Measurements from ENCODE around the gene ZNF563.

The ZNF563 gene

DNA sequence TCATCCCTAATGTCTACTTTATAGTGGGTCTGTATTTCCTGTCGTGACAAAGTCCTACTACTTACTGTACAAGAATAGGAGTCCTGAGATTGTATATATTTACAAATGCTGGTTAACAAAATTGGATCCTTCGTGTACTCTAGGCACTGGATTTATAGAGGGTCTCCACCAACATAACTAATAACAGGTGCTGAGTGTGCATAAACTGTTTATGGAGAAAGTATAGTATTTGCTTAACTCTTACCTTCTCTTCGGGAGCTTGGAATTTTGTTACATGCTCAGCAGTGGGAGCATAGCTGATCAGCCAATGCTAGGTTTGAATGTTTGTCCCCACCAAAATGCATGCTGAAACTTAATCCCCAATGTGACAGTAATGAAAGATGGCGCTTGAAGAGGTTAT lies 19.9 kb upstream of the ZNF563 start:
- Histone ChIP-seq H3K79me2 (ENCODE audit: insufficient read depth, low read length) (no peaks in the 10 kb centered on the region), H3K9me2 (replicated peaks; ENCODE audit: low read depth, low read length) (no peaks in the 10 kb centered on the region), H2AFZ (ENCODE audit: low read length) (no peak overlapping the region), H3K4me3 (ENCODE audit: low read length, poor library complexity, severe bottlenecking) (no peak overlapping the region), H3K9me3 (ENCODE audit: insufficient read depth, low read depth, low read length) (peaks cover 25% of the 10 kb centered on the region), H3K4me2 (ENCODE audit: low read depth, low read length, poor library complexity, severe bottlenecking) (no peak overlapping the region), H3F3A (ENCODE audit: low read depth) (no peaks in the 10 kb centered on the region), H4K20me1 (ENCODE audit: insufficient read depth, low read length, poor library complexity, severe bottlenecking) (no peaks in the 10 kb centered on the region), H3K9ac (ENCODE audit: low read depth, low read length, poor library complexity, severe bottlenecking) (no peak overlapping the region), H3K4me1 (ENCODE audit: insufficient read depth, low read length, poor library complexity, severe bottlenecking) (no peaks in the 10 kb centered on the region), H3K27me3 (ENCODE audit: insufficient read depth, low read length, poor library complexity, severe bottlenecking) (no peaks in the 10 kb centered on the region), H3K36me3 (ENCODE audit: insufficient read depth, low read length) (peaks cover 10% of the 10 kb centered on the region; the same call in 1 of the 2 replicates)
- TF ChIP-seq, protein P1, sequence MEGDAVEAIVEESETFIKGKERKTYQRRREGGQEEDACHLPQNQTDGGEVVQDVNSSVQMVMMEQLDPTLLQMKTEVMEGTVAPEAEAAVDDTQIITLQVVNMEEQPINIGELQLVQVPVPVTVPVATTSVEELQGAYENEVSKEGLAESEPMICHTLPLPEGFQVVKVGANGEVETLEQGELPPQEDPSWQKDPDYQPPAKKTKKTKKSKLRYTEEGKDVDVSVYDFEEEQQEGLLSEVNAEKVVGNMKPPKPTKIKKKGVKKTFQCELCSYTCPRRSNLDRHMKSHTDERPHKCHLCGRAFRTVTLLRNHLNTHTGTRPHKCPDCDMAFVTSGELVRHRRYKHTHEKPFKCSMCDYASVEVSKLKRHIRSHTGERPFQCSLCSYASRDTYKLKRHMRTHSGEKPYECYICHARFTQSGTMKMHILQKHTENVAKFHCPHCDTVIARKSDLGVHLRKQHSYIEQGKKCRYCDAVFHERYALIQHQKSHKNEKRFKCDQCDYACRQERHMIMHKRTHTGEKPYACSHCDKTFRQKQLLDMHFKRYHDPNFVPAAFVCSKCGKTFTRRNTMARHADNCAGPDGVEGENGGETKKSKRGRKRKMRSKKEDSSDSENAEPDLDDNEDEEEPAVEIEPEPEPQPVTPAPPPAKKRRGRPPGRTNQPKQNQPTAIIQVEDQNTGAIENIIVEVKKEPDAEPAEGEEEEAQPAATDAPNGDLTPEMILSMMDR (conservative IDR thresholded peaks at IDR 0.05; ENCODE audit: low read length) = no peak
- TF ChIP-seq EZH2phosphoT487 (IDR thresholded peaks at IDR 0.05; ENCODE audit: borderline replicate concordance) = no peak

DNA sequence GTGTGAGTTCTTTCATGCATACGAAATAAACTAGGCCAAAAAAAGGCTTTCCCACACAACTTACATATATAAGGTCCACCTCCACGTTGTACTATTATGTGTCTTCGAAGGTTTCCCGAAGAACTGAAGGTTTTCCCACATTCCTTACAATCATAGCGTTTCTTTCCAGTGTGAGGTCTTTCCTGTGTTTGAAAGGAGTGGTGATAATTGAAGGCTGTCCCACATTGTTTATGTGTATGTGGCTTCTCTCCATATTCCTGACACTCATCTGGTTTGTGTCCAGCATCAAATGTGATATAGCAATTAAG lies 17.4 kb upstream of the ZNF563 start:
- Histone ChIP-seq H3K79me2 (ENCODE audit: insufficient read depth, low read length) (no peaks in the 10 kb centered on the region), H3K27me3 (ENCODE audit: insufficient read depth, low read length, poor library complexity, severe bottlenecking) (no peaks in the 10 kb centered on the region), H3K4me2 (ENCODE audit: low read depth, low read length, poor library complexity, severe bottlenecking) (no peak overlapping the region), H3K9me3 (ENCODE audit: insufficient read depth, low read depth, low read length) (peaks cover 25% of the 10 kb centered on the region), H2AFZ (ENCODE audit: low read length) (no peak overlapping the region), H3K9me2 (replicated peaks; ENCODE audit: low read depth, low read length) (no peaks in the 10 kb centered on the region), H4K20me1 (ENCODE audit: insufficient read depth, low read length, poor library complexity, severe bottlenecking) (no peaks in the 10 kb centered on the region), H3K9ac (ENCODE audit: low read depth, low read length, poor library complexity, severe bottlenecking) (no peak overlapping the region), H3K36me3 (ENCODE audit: insufficient read depth, low read length) (peaks cover 10% of the 10 kb centered on the region; the same call in 1 of the 2 replicates), H3F3A (ENCODE audit: low read depth) (no peaks in the 10 kb centered on the region), H3K4me3 (ENCODE audit: low read length, poor library complexity, severe bottlenecking) (no peak overlapping the region), H3K4me1 (ENCODE audit: insufficient read depth, low read length, poor library complexity, severe bottlenecking) (no peaks in the 10 kb centered on the region)
- no peak for TF ChIP-seq EZH2phosphoT487 (IDR thresholded peaks at IDR 0.05; ENCODE audit: borderline replicate concordance)
- TF ChIP-seq, protein P1 (conservative IDR thresholded peaks at IDR 0.05; ENCODE audit: low read length) = no peak

DNA sequence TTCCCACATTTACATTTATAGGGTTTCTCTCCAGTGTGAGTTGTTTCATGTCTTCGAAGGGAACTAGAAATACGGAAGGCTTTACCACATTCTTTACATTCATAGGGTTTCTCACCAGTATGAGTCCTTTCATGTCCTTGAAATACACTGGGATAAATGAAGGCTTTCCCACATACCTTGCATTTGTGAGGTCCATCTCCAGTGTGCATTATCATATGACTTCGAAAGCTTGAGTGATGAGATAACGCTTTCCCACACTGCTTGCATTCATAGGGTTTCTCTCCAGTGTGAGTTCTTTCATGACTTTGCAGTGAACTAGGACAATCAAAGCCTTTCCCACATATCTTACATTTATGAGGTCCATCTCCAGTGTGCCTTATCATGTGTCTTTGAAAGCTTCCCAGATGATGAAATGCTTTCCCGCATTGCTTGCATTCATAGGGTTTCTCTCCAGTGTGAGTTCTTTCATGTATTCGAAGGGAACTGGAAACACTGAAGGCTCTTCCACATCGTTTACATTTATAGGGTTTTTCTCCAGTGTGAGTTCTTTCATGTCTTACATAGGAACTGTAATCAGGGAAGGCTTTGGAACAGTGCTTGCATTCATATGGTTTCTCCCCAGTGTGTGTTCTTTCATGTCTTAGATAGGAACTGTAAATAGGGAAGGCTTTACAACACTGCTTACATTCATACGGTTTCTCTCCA lies 16.9 kb upstream of the ZNF563 start:
- Histone ChIP-seq H3K79me2 (ENCODE audit: insufficient read depth, low read length) (no peaks in the 10 kb centered on the region), H3K27me3 (ENCODE audit: insufficient read depth, low read length, poor library complexity, severe bottlenecking) (no peaks in the 10 kb centered on the region), H3K4me3 (ENCODE audit: low read length, poor library complexity, severe bottlenecking) (no peak overlapping the region), H3K9me2 (replicated peaks; ENCODE audit: low read depth, low read length) (no peaks in the 10 kb centered on the region), H3K4me2 (ENCODE audit: low read depth, low read length, poor library complexity, severe bottlenecking) (no peak overlapping the region), H3K4me1 (ENCODE audit: insufficient read depth, low read length, poor library complexity, severe bottlenecking) (no peaks in the 10 kb centered on the region), H3K36me3 (ENCODE audit: insufficient read depth, low read length) (peaks cover 10% of the 10 kb centered on the region; the same call in 1 of the 2 replicates), H3F3A (ENCODE audit: low read depth) (no peaks in the 10 kb centered on the region), H2AFZ (ENCODE audit: low read length) (no peak overlapping the region), H3K9me3 (ENCODE audit: insufficient read depth, low read depth, low read length) (peaks cover 25% of the 10 kb centered on the region), H3K9ac (ENCODE audit: low read depth, low read length, poor library complexity, severe bottlenecking) (no peak overlapping the region), H4K20me1 (ENCODE audit: insufficient read depth, low read length, poor library complexity, severe bottlenecking) (no peaks in the 10 kb centered on the region)
- no peak for TF ChIP-seq EZH2phosphoT487 (IDR thresholded peaks at IDR 0.05; ENCODE audit: borderline replicate concordance)
- TF ChIP-seq, protein P1 (conservative IDR thresholded peaks at IDR 0.05; ENCODE audit: low read length) = no peak
